Activated CD4-positive, alpha-beta memory T cell treated with anti-CD3 and anti-CD28 coated beads for 36 hours (primary cell): ENCODE results near the gene MTO1. TPM values are rescaled to one million over a fixed set of nuclear protein-coding genes. Genes with fewer than 3 reads are reported as not detected.
"Not testable (repeated sequence)": the region's sequence is repeated elsewhere in the genome, so short reads cannot be mapped to it uniquely, and the experiment has no call there.

Experiments used
- CTCF ChIA-PET: fragments of 350-600 bp; sonication (Branson Sonifier 250); formaldehyde crosslinking; loops from one replicate; lab custom pipeline; 2021; ENCODE audit warnings: antibody characterized with exemption, inconsistent platforms; lab: Charles Lee
- POLR2A ChIA-PET: fragments of 350-600 bp; sonication (Branson Sonifier 250); formaldehyde crosslinking; loops from one replicate; lab custom pipeline; 2021; ENCODE audit warnings: antibody characterized with exemption; lab: Charles Lee
- DNase-seq: peaks from one replicate; pipeline ENCODE4 v3.0.0-alpha.2; 2020
- H3K27ac Mint-ChIP-seq: one replicate; pipeline ENCODE4 v1.8.0; 2021; ENCODE audit warnings: mixed read lengths
- H3K27me3 Mint-ChIP-seq: one replicate; pipeline ENCODE4 v1.8.0; 2021; ENCODE audit warnings: mixed read lengths
- H3K36me3 Mint-ChIP-seq: one replicate; pipeline ENCODE4 v1.8.0; 2021; ENCODE audit warnings: mixed read lengths
- H3K4me1 Mint-ChIP-seq: one replicate; pipeline ENCODE4 v1.8.0; 2021; ENCODE audit warnings: low read depth, mixed read lengths
- H3K4me3 Mint-ChIP-seq: one replicate; pipeline ENCODE4 v1.8.0; 2021; ENCODE audit warnings: mild to moderate bottlenecking, mixed read lengths
- H3K9me3 Mint-ChIP-seq: one replicate; pipeline ENCODE4 v1.8.0; 2021; ENCODE audit warnings: mixed read lengths
- intact Hi-C: fragments of 100-400 bp; cut with micrococcal nuclease; formaldehyde crosslinking; loops from one replicate; pipeline ENCODE4 v1.15.1; 2023
- total RNA-seq, 2 experiments: library from RNA; stranded (reverse); gene quantifications; one replicate each; pipeline ENCODE4 v1.2.3, GENCODE V29; 2021

MTO1 gene
- total RNA-seq, 2 experiments from 2014 or later = 40.7 to 47.7 TPM

- H3K4me1 Mint-ChIP-seq, H3K27ac Mint-ChIP-seq, intact Hi-C loops, H3K27me3 Mint-ChIP-seq, DNase-seq, H3K4me3 Mint-ChIP-seq, POLR2A ChIA-PET, H3K9me3 Mint-ChIP-seq, CTCF ChIA-PET: not testable (repeated sequence)
- H3K36me3 Mint-ChIP-seq = peaks cover 23% of the 10 kb centered on the region
Observed at GRCh38 chr6:73505705-73506104, 44.2 kb downstream of the MTO1 start.

GRCh38 chr6:73506246-73506645 lies 44.7 kb downstream of the MTO1 start:
- DNase-seq = no peak
- Mint-ChIP-seq H3K4me1 (peaks cover 3% of the 10 kb centered on the region), H3K36me3 (peaks cover 23% of the 10 kb centered on the region), H3K4me3 (no peak overlapping the region), H3K27me3 (no peaks in the 10 kb centered on the region), H3K27ac (no peak overlapping the region), H3K9me3 (no peaks in the 10 kb centered on the region)
- POLR2A ChIA-PET = no interaction called here
- intact Hi-C loops = no loop called here
- CTCF ChIA-PET = no interaction called here

- CTCF ChIA-PET = interaction anchor here (0.7 kb wide), 1 partner anchor 38 kb away, joined by 3 read pairs; no protein-coding TSS in a partner anchor
- POLR2A ChIA-PET = interaction anchor here (1.2 to 2.0 kb wide), 2 partner anchors 12 to 45 kb away, joined by 3 to 8 read pairs; partner anchors contain the start of gene EEF1A1
- intact Hi-C loops = no loop called here
Observed at GRCh38 chr6:73508776-73509175, 47.2 kb downstream of the MTO1 start.

GRCh38 chr6:73509851-73510250 lies 48.3 kb downstream of the MTO1 start:
- H3K4me3 Mint-ChIP-seq = no peak overlapping the region
- CTCF ChIA-PET = interaction anchor here (0.6 kb wide), 1 partner anchor 32 kb away, joined by 5 read pairs; no protein-coding TSS in a partner anchor
- peaks cover 6% of the 10 kb centered on the region for H3K4me1 Mint-ChIP-seq
- peaks cover 7% of the 10 kb centered on the region for H3K36me3 Mint-ChIP-seq
- POLR2A ChIA-PET = interaction anchor here (0.7 to 2.0 kb wide), 4 partner anchors 10 to 49 kb away, joined by 3 to 8 read pairs (median 3); partner anchors contain the start of genes EEF1A1 and MTO1
- no peaks in the 10 kb centered on the region for H3K9me3 Mint-ChIP-seq
- H3K27ac Mint-ChIP-seq = no peak overlapping the region
- DNase-seq = no peak
- intact Hi-C loops = no loop called here
- H3K27me3 Mint-ChIP-seq = no peaks in the 10 kb centered on the region

More at GRCh38 chr6:73508776-73509175, 47.2 kb downstream of the MTO1 start:
- DNase-seq = no peak
- peaks cover 14% of the 10 kb centered on the region for H3K36me3 Mint-ChIP-seq
- no peaks in the 10 kb centered on the region for H3K9me3 Mint-ChIP-seq
- peaks cover 5% of the 10 kb centered on the region for H3K4me1 Mint-ChIP-seq
- no peak overlapping the region for H3K4me3 Mint-ChIP-seq
- H3K27me3 Mint-ChIP-seq = no peaks in the 10 kb centered on the region
- no peak overlapping the region for H3K27ac Mint-ChIP-seq

- intact Hi-C loops = no loop called here
- no peak for DNase-seq
- ChIA-PET CTCF (interaction anchor here (2.1 kb wide), 1 partner anchor 9 kb away, joined by 6 read pairs; no protein-coding TSS in a partner anchor), POLR2A (interaction anchor here (0.5 to 6.5 kb wide), 9 partner anchors 10 to 213 kb away, joined by 3 to 50 read pairs (median 12); partner anchors contain the start of genes CGAS, EEF1A1 and MTO1)
- H3K9me3 Mint-ChIP-seq = no peaks in the 10 kb centered on the region
- peaks cover 19% of the 10 kb centered on the region for H3K36me3 Mint-ChIP-seq
- H3K4me1 Mint-ChIP-seq = peaks cover 26% of the 10 kb centered on the region
- H3K27me3 Mint-ChIP-seq = no peaks in the 10 kb centered on the region
- H3K27ac Mint-ChIP-seq = no peak overlapping the region
- no peak overlapping the region for H3K4me3 Mint-ChIP-seq
Observed at GRCh38 chr6:73511796-73512195, 50.3 kb downstream of the MTO1 start.

GRCh38 chr6:73513496-73513854 lies 51.9 kb downstream of the MTO1 start:
- Mint-ChIP-seq H3K4me1 (peaks cover 36% of the 10 kb centered on the region), H3K4me3 (no peak overlapping the region), H3K27ac (no peak overlapping the region), H3K36me3 (peaks cover 33% of the 10 kb centered on the region), H3K9me3 (no peaks in the 10 kb centered on the region), H3K27me3 (peaks cover 1% of the 10 kb centered on the region)
- POLR2A ChIA-PET = interaction anchor here (0.6 to 6.5 kb wide), 22 partner anchors 9 to 140 kb away, joined by 3 to 50 read pairs (median 6); partner anchors contain the start of genes CGAS, DDX43, EEF1A1 and MTO1
- no peak for DNase-seq
- CTCF ChIA-PET = interaction anchor here (0.9 to 2.5 kb wide), 7 partner anchors 9 to 139 kb away, joined by 3 to 16 read pairs (median 4); no protein-coding TSS in a partner anchor
- intact Hi-C loops = no loop called here

GRCh38 chr6:73514746-73515110 lies 53.2 kb downstream of the MTO1 start:
- peak overlapping the region; percentile 87 for H3K27ac Mint-ChIP-seq
- POLR2A ChIA-PET = interaction anchor here (0.6 to 6.5 kb wide), 11 partner anchors 8 to 139 kb away, joined by 3 to 50 read pairs (median 16); partner anchors contain the start of genes CGAS, DDX43, EEF1A1 and MTO1
- CTCF ChIA-PET = interaction anchor here (1.5 to 2.5 kb wide), 5 partner anchors 9 to 138 kb away, joined by 3 to 16 read pairs (median 4); partner anchors contain the start of genes MTO1 and SLC17A5
- no peak for DNase-seq
- no peaks in the 10 kb centered on the region for H3K9me3 Mint-ChIP-seq
- peak overlapping the region; percentile 98 for H3K4me3 Mint-ChIP-seq
- H3K4me1 Mint-ChIP-seq = peaks cover 42% of the 10 kb centered on the region
- H3K27me3 Mint-ChIP-seq = peaks cover 7% of the 10 kb centered on the region
- peaks cover 46% of the 10 kb centered on the region for H3K36me3 Mint-ChIP-seq
- intact Hi-C loops = loop anchor here (1.0 kb wide), 3 partner anchors 71 to 140 kb away; no protein-coding TSS in a partner anchor

- intact Hi-C loops = loop anchor here (1.0 kb wide), 3 partner anchors 70 to 139 kb away; no protein-coding TSS in a partner anchor
- Mint-ChIP-seq H3K9me3 (no peaks in the 10 kb centered on the region), H3K4me3 (peak overlapping the region; percentile 98), H3K27me3 (peaks cover 10% of the 10 kb centered on the region), H3K27ac (peak overlapping the region; percentile 87), H3K4me1 (peaks cover 46% of the 10 kb centered on the region), H3K36me3 (peaks cover 51% of the 10 kb centered on the region)
- DNase-seq = peak; percentile 19
- ChIA-PET POLR2A (interaction anchor here (0.6 to 6.5 kb wide), 9 partner anchors 7 to 138 kb away, joined by 4 to 50 read pairs (median 16); partner anchors contain the start of genes CGAS, EEF1A1, MTO1 and SLC17A5), CTCF (interaction anchor here (0.7 to 2.3 kb wide), 6 partner anchors 54 to 138 kb away, joined by 3 to 12 read pairs (median 4); partner anchors contain the start of genes MTO1 and SLC17A5)
Observed at GRCh38 chr6:73515204-73515655, 53.7 kb downstream of the MTO1 start.

GRCh38 chr6:73516514-73517489 lies 55.3 kb downstream of the MTO1 start:
- H3K4me3 Mint-ChIP-seq = peak overlapping the region; percentile 98
- ChIA-PET POLR2A (interaction anchor here (0.9 to 6.5 kb wide), 6 partner anchors 54 to 136 kb away, joined by 3 to 82 read pairs (median 22); partner anchors contain the start of genes CGAS and MTO1), CTCF (interaction anchor here (1.7 to 2.3 kb wide), 2 partner anchors 68 to 94 kb away, joined by 5 to 12 read pairs; no protein-coding TSS in a partner anchor)
- peak overlapping the region; percentile 87 for H3K27ac Mint-ChIP-seq
- intact Hi-C loops = no loop called here
- peaks cover 59% of the 10 kb centered on the region for H3K36me3 Mint-ChIP-seq
- H3K27me3 Mint-ChIP-seq = peaks cover 17% of the 10 kb centered on the region
- no peak for DNase-seq
- peaks cover 43% of the 10 kb centered on the region for H3K4me1 Mint-ChIP-seq
- no peaks in the 10 kb centered on the region for H3K9me3 Mint-ChIP-seq

GRCh38 chr6:73518100-73518981 lies 56.8 kb downstream of the MTO1 start:
- peaks cover 17% of the 10 kb centered on the region for H3K27me3 Mint-ChIP-seq
- H3K4me1 Mint-ChIP-seq = peaks cover 42% of the 10 kb centered on the region
- peak overlapping the region; percentile 98 for H3K4me3 Mint-ChIP-seq
- POLR2A ChIA-PET = interaction anchor here (1.6 to 6.5 kb wide), 5 partner anchors 56 to 136 kb away, joined by 5 to 82 read pairs (median 50); partner anchors contain the start of genes CGAS, MTO1 and SLC17A5
- intact Hi-C loops, CTCF ChIA-PET, DNase-seq, H3K9me3 Mint-ChIP-seq: not testable (repeated sequence)
- H3K27ac Mint-ChIP-seq = peak overlapping the region; percentile 100
- peaks cover 59% of the 10 kb centered on the region for H3K36me3 Mint-ChIP-seq
